Hepatocyte (in vitro differentiated cells): ENCODE data around the gene TSPAN33. TPM values are rescaled to one million over a fixed set of nuclear protein-coding genes. Genes with fewer than 3 reads are reported as not detected.

Experiments
- DNase-seq: peaks from one replicate; pipeline ENCODE4 v3.0.0-alpha.2; 2016; ENCODE audit warnings: low spot score
- H2AFZ ChIP-seq: fragments of 200-600 bp; sonication (generic); 2 replicates; pipeline ENCODE4 v1.6.0; 2016; ENCODE audit warnings: antibody characterized with exemption, mild to moderate bottlenecking
- H3K27ac ChIP-seq: fragments of 200-600 bp; sonication (generic); 2 replicates; pipeline ENCODE4 v1.5.1; 2016; ENCODE audit warnings: mild to moderate bottlenecking
- H3K27me3 ChIP-seq: fragments of 200-600 bp; sonication (generic); 2 replicates; pipeline ENCODE4 v1.6.1; 2016
- H3K36me3 ChIP-seq: fragments of 200-600 bp; sonication (generic); replicated peaks from 2 replicates; pipeline ENCODE4 v1.5.1; 2016; ENCODE audit warnings: low read depth; ENCODE audit not compliant: insufficient read depth
- H3K4me1 ChIP-seq: fragments of 200-600 bp; sonication (generic); 2 replicates; pipeline ENCODE4 v1.5.1; 2016; ENCODE audit warnings: mild to moderate bottlenecking, moderate library complexity; ENCODE audit not compliant: insufficient read depth
- H3K4me2 ChIP-seq: fragments of 200-600 bp; sonication (generic); 2 replicates; pipeline ENCODE4 v1.6.0; 2016
- H3K4me3 ChIP-seq: fragments of 200-600 bp; sonication (generic); 2 replicates; pipeline ENCODE4 v1.5.1; 2016; ENCODE audit warnings: mild to moderate bottlenecking
- H3K79me2 ChIP-seq: fragments of 200-600 bp; sonication (generic); 2 replicates; pipeline ENCODE4 v1.6.0; 2017; ENCODE audit warnings: mild to moderate bottlenecking
- H3K9me2 ChIP-seq: fragments of 200-600 bp; sonication (generic); replicated peaks from 2 replicates; pipeline ENCODE4 v1.6.0; 2017; ENCODE audit warnings: mild to moderate bottlenecking; ENCODE audit not compliant: insufficient read depth
- H3K9me3 ChIP-seq: fragments of 200-600 bp; sonication (generic); 2 replicates; pipeline ENCODE4 v1.5.1; 2016; ENCODE audit warnings: low read depth, mild to moderate bottlenecking
- H4K20me1 ChIP-seq: fragments of 200-600 bp; sonication (generic); 2 replicates; pipeline ENCODE4 v1.6.0; 2016; ENCODE audit warnings: mild to moderate bottlenecking; ENCODE audit not compliant: insufficient read depth, poor library complexity, severe bottlenecking
- EZH2 ChIP-seq: fragments of 200-600 bp; sonication (generic); IDR thresholded peaks from 2 replicates; pipeline ENCODE4 v1.6.1; 2016; ENCODE audit warnings: antibody characterized with exemption, mild to moderate bottlenecking, borderline replicate concordance
- EZH2phosphoT487 ChIP-seq: fragments of 200-600 bp; sonication (generic); IDR thresholded peaks from one replicate; pipeline ENCODE4 v1.6.1; 2018; ENCODE audit warnings: antibody characterized with exemption, mild to moderate bottlenecking, low read depth, moderate library complexity; ENCODE audit not compliant: unreplicated experiment, severe bottlenecking
- WGBS: methylation state at CpG from one replicate; pipeline ENCODE4 v1.1.6; 2016; ENCODE audit warnings: low lambda C conversion rate; ENCODE audit errors: missing lambda C conversion rate; 5-methylcytosine and 5-hydroxymethylcytosine counted together
- polyA plus RNA-seq: library from polyadenylated mRNA; unstranded; fragments of >200 nt; fragmentation: Nextera tagmentation; extraction: Ambion mirVana; gene quantifications from 2 replicates; pipeline ENCODE4 v1.2.1, GENCODE V29; 2016
- total RNA-seq: library from RNA; depleted of rRNA; stranded (reverse); fragments of >200 nt; gene quantifications from 2 replicates; pipeline ENCODE4 v1.2.3, GENCODE V29; 2014
- TF ChIP-seq, protein P1 (sequence below): fragments of 200-600 bp; sonication (generic); IDR thresholded peaks from 2 replicates; pipeline ENCODE4 v1.5.1; 2016; ENCODE audit warnings: antibody characterized with exemption, mild to moderate bottlenecking; ENCODE audit not compliant: poor library complexity

Gene TSPAN33
- total and polyA plus RNA-seq, 2 experiments from 2014 or later = 7.8 to 9.6 TPM

- H3K27ac ChIP-seq = no peak overlapping the region
- TF ChIP-seq EZH2phosphoT487 = no peak
- no peak for TF ChIP-seq EZH2
- TF ChIP-seq, protein P1, sequence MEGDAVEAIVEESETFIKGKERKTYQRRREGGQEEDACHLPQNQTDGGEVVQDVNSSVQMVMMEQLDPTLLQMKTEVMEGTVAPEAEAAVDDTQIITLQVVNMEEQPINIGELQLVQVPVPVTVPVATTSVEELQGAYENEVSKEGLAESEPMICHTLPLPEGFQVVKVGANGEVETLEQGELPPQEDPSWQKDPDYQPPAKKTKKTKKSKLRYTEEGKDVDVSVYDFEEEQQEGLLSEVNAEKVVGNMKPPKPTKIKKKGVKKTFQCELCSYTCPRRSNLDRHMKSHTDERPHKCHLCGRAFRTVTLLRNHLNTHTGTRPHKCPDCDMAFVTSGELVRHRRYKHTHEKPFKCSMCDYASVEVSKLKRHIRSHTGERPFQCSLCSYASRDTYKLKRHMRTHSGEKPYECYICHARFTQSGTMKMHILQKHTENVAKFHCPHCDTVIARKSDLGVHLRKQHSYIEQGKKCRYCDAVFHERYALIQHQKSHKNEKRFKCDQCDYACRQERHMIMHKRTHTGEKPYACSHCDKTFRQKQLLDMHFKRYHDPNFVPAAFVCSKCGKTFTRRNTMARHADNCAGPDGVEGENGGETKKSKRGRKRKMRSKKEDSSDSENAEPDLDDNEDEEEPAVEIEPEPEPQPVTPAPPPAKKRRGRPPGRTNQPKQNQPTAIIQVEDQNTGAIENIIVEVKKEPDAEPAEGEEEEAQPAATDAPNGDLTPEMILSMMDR = no peak
- no peaks in the 10 kb centered on the region for H3K9me2 ChIP-seq
Measured at GRCh38 chr7:129202058-129202777, 57.7 kb downstream of the TSPAN33 start.

DNA sequence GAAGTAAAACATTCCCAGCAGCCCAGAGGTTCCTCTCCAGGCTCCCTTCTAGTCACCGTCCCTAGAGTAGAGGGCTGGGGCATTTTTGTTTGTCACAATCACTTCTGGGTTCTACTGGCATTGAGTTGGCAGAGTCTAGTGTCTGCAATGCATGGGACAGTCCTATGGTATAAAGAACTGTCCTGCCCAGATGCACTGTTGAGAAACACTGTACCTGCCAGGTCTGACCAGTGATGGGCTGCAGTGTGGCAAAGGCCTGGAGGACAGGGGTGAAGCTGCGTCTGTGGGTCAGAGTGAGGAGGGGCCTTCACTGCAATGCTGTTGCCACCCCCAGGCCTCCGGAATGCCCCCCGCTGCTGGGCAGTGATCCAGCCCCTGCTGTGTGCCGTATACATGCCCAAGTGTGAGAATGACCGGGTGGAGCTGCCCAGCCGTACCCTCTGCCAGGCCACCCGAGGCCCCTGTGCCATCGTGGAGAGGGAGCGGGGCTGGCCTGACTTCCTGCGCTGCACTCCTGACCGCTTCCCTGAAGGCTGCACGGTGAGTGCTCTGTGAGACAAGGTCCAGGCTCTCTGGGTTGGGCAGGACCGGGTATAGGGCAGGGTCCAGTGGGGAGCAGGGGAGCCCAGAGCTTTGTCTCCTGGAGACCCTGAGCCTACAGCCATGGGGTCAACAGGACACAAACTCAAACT, 58.7 kb downstream of the TSPAN33 start:
- H3K27me3 ChIP-seq = no peaks in the 10 kb centered on the region
- H3K4me2 ChIP-seq = no peak overlapping the region
- no peak overlapping the region for H2AFZ ChIP-seq
- 92% methylated on average over 13 of the region's 14 CpGs for WGBS
- no peaks in the 10 kb centered on the region for H3K9me3 ChIP-seq
- H3K9me2 ChIP-seq = no peaks in the 10 kb centered on the region
- H3K79me2 ChIP-seq = peaks cover 46% of the 10 kb centered on the region
- TF ChIP-seq, protein P1 = no peak
- TF ChIP-seq EZH2phosphoT487 (no peak), EZH2 (no peak)
- DNase-seq = no peak
- H3K36me3 ChIP-seq = no peaks in the 10 kb centered on the region
- H3K27ac ChIP-seq = no peak overlapping the region
- peaks cover 18% of the 10 kb centered on the region for H4K20me1 ChIP-seq
- no peak overlapping the region for H3K4me3 ChIP-seq
- H3K4me1 ChIP-seq = no peaks in the 10 kb centered on the region

More at GRCh38 chr7:129202058-129202777, 57.7 kb downstream of the TSPAN33 start:
- no peaks in the 10 kb centered on the region for H3K4me1 ChIP-seq
- WGBS = 96% methylated on average over 8 of the region's 8 CpGs
- DNase-seq = no peak
- peaks cover 28% of the 10 kb centered on the region for H4K20me1 ChIP-seq
- H3K27me3 ChIP-seq = no peaks in the 10 kb centered on the region
- no peaks in the 10 kb centered on the region for H3K9me3 ChIP-seq
- H3K79me2 ChIP-seq = peaks cover 55% of the 10 kb centered on the region
- H2AFZ ChIP-seq = no peak overlapping the region
- no peak overlapping the region for H3K4me2 ChIP-seq
- no peak overlapping the region for H3K4me3 ChIP-seq
- H3K36me3 ChIP-seq = no peaks in the 10 kb centered on the region

DNA sequence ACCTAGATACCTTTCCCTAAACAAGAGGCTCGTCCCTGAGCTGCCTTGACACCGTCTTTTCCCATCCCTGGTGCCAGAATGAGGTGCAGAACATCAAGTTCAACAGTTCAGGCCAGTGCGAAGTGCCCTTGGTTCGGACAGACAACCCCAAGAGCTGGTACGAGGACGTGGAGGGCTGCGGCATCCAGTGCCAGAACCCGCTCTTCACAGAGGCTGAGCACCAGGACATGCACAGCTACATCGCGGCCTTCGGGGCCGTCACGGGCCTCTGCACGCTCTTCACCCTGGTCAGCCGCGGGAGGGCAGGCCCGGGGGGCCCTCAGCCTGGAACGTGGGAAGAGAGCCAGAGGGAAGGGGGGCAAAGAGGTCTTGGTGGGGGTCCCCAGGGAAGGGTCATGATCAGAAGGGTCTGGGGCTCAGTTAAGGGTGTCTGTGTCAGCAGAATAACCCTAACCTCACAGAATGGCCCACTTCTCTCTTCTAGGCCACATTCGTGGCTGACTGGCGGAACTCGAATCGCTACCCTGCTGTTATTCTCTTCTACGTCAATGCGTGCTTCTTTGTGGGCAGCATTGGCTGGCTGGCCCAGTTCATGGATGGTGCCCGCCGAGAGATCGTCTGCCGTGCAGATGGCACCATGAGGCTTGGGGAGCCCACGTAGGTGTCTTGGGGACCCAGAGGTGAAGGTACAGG, 60.8 kb downstream of the TSPAN33 start:
- no peak overlapping the region for H3K27ac ChIP-seq
- H3K9me2 ChIP-seq = no peaks in the 10 kb centered on the region
- H3K4me2 ChIP-seq = no peak overlapping the region
- WGBS = 97% methylated on average over 28 of the region's 29 CpGs
- no peak overlapping the region for H2AFZ ChIP-seq
- H3K36me3 ChIP-seq = no peaks in the 10 kb centered on the region
- H4K20me1 ChIP-seq = peaks cover 11% of the 10 kb centered on the region
- no peaks in the 10 kb centered on the region for H3K4me1 ChIP-seq
- H3K4me3 ChIP-seq = no peak overlapping the region
- H3K79me2 ChIP-seq = peaks cover 27% of the 10 kb centered on the region
- DNase-seq = no peak
- no peak for TF ChIP-seq EZH2
- no peaks in the 10 kb centered on the region for H3K27me3 ChIP-seq
- no peaks in the 10 kb centered on the region for H3K9me3 ChIP-seq
